GM12878 (cell line): ENCODE data around the gene COL21A1. TPM values are rescaled to one million over a fixed set of nuclear protein-coding genes. Genes with fewer than 3 reads are reported as not detected.

Experiments used
- ATAC-seq: fragments of 200-7000 bp; cut with Tn5 transposase; 3 replicates; pipeline ENCODE4 v1.9.1; 2020; ENCODE audit warnings: mild to moderate bottlenecking, moderate library complexity
- BruUV-seq: library from RNA; stranded (reverse); fragments of 400-500 nt; replicated peaks from 2 replicates; lab custom pipeline; 2021; lab: Mats Ljungman, UMichigan
- CTCF ChIA-PET: fragments of 300-600 bp; sonication (Branson Sonifier 250); formaldehyde crosslinking; extraction: SDS; loops from one replicate; lab custom pipeline; 2021; ENCODE audit warnings: inconsistent platforms; lab: Yijun Ruan, JAX
- POLR2A ChIA-PET: fragments of 350-600 bp; formaldehyde crosslinking; extraction: SDS; loops from one replicate; lab custom pipeline; 2021; ENCODE audit warnings: inconsistent platforms; lab: Charles Lee
- RAD21 ChIA-PET: fragments of 300-600 bp; sonication (Branson Sonifier 250); formaldehyde crosslinking; loops from one replicate; lab custom pipeline; 2023; ENCODE audit warnings: antibody characterized with exemption; ENCODE audit not compliant: unreplicated experiment; lab: Charles Lee
- SMC1A ChIA-PET: fragments of 300-600 bp; sonication (Branson Sonifier 250); formaldehyde crosslinking; loops from one replicate; lab custom pipeline; 2023; ENCODE audit not compliant: unreplicated experiment, uncharacterized antibody; lab: Charles Lee
- DNase-seq: peaks from one replicate; pipeline ENCODE4 v3.0.0-alpha.2; 2011; ENCODE audit warnings: low read depth, low spot score
- FAIRE-seq: peaks from 3 replicates; lab custom pipeline; 2011; peaks lifted over from hg19 to GRCh38; lab: Jason Lieb, UNC
- H2AFZ ChIP-seq: 2 replicates; pipeline ENCODE4 v1.6.0; 2011; ENCODE audit warnings: low read depth, low read length, control low read depth; ENCODE audit not compliant: control insufficient read depth
- H3K27ac ChIP-seq: 2 replicates; pipeline ENCODE4 v1.5.1; 2011; ENCODE audit warnings: control low read depth; ENCODE audit not compliant: control insufficient read depth, insufficient read depth
- H3K27me3 ChIP-seq, 2 experiments: replicated peaks in 1 of 2; 2 replicates each; pipeline versions ENCODE4 v1.6.0 to v1.6.1; 2011; ENCODE audit warnings: low read length in 1 of 2; ENCODE audit not compliant: control insufficient read depth in 2 of 2, insufficient read depth in 2 of 2
- H3K36me3 ChIP-seq, 2 experiments: 2 replicates each; pipeline ENCODE4 v1.5.1; 2011; ENCODE audit warnings: low read length in 1 of 2; ENCODE audit not compliant: control insufficient read depth in 2 of 2, insufficient read depth in 2 of 2
- H3K4me1 ChIP-seq: 2 replicates; pipeline ENCODE4 v1.6.1; 2011; ENCODE audit warnings: mild to moderate bottlenecking, low read length, moderate library complexity, mixed read lengths; ENCODE audit not compliant: control insufficient read depth, insufficient read depth
- H3K4me2 ChIP-seq: 2 replicates; pipeline ENCODE4 v1.6.0; 2011; ENCODE audit warnings: control low read depth; ENCODE audit not compliant: control insufficient read depth, insufficient read depth
- H3K4me3 ChIP-seq: fragments of 200-600 bp; sonication (generic); 2 replicates; pipeline ENCODE4 v1.5.1; 2016
- H3K79me2 ChIP-seq: 2 replicates; pipeline ENCODE4 v1.6.0; 2011; ENCODE audit warnings: low read length; ENCODE audit not compliant: control insufficient read depth, insufficient read depth
- H3K9ac ChIP-seq: 2 replicates; pipeline ENCODE4 v1.8.0; 2011; ENCODE audit warnings: low read length, control low read depth, mixed read lengths; ENCODE audit not compliant: control insufficient read depth, insufficient read depth
- H3K9me3 ChIP-seq: replicated peaks from 3 replicates; pipeline ENCODE4 v1.5.1; 2011; ENCODE audit warnings: mild to moderate bottlenecking, low read length; ENCODE audit not compliant: control insufficient read depth, insufficient read depth
- H4K20me1 ChIP-seq: 2 replicates; pipeline ENCODE4 v1.6.0; 2011; ENCODE audit not compliant: control insufficient read depth, insufficient read depth
- FOXK2 ChIP-seq: fragments of 450-650 bp; IDR thresholded peaks from 2 replicates; pipeline ENCODE4 v1.6.1; 2017; ENCODE audit warnings: mild to moderate bottlenecking, moderate library complexity
- IKZF1 ChIP-seq: fragments of 450-650 bp; conservative IDR thresholded peaks from 2 replicates; pipeline ENCODE4 v1.6.1; 2017; ENCODE audit warnings: antibody characterized with exemption, mild to moderate bottlenecking
- IRF4 ChIP-seq: IDR thresholded peaks from 2 replicates; pipeline ENCODE4 v1.6.1; 2011; ENCODE audit warnings: low read depth, low read length
- JUND ChIP-seq: IDR thresholded peaks from 2 replicates; pipeline ENCODE4 v1.6.1; 2012; ENCODE audit warnings: low read depth, mild to moderate bottlenecking, low read length, improper control_type of control experiment, moderate library complexity
- LARP7 ChIP-seq: fragments of 450-650 bp; IDR thresholded peaks from 2 replicates; pipeline ENCODE4 v1.6.1; 2017; ENCODE audit warnings: mild to moderate bottlenecking
- MYC ChIP-seq: IDR thresholded peaks from 2 replicates; pipeline ENCODE4 v1.6.1; 2011; ENCODE audit warnings: mild to moderate bottlenecking, low read length, moderate library complexity, inconsistent platforms; ENCODE audit not compliant: insufficient read depth, insufficient replicate concordance, insufficient read length, severe bottlenecking
- NR2C2 ChIP-seq: IDR thresholded peaks from 2 replicates; pipeline ENCODE4 v1.6.1; 2011; ENCODE audit warnings: borderline replicate concordance, low read depth; ENCODE audit not compliant: control insufficient read depth, insufficient read length
- PAX8 ChIP-seq: fragments of 450-650 bp; IDR thresholded peaks from 2 replicates; pipeline ENCODE4 v1.6.1; 2017; ENCODE audit warnings: mild to moderate bottlenecking, moderate library complexity
- TARDBP ChIP-seq: IDR thresholded peaks from 2 replicates; pipeline ENCODE4 v1.6.1; 2016; ENCODE audit warnings: borderline replicate concordance
- ZNF24 ChIP-seq: fragments of 450-650 bp; IDR thresholded peaks from 2 replicates; pipeline ENCODE4 v1.6.1; 2017; ENCODE audit warnings: antibody characterized with exemption, mild to moderate bottlenecking
- ZNF274 ChIP-seq: IDR thresholded peaks from one replicate; pipeline ENCODE4 v1.8.0; 2011; ENCODE audit not compliant: insufficient read length, insufficient read depth
- ZNF384 ChIP-seq: IDR thresholded peaks from 2 replicates; pipeline ENCODE4 v1.6.1; 2012; ENCODE audit warnings: low read depth, mild to moderate bottlenecking, low read length, improper control_type of control experiment, borderline replicate concordance
- WGBS: methylation state at CpG from one replicate; pipeline ENCODE4 v1.1.6; 2016; ENCODE audit warnings: low lambda C conversion rate; ENCODE audit not compliant: insufficient replicate concordance, insufficient coverage; ENCODE audit errors: missing lambda C conversion rate; 5-methylcytosine and 5-hydroxymethylcytosine counted together
- in situ Hi-C: fragments of 300-500 bp; cut with MboI; formaldehyde crosslinking; loops from 9 replicates; pipeline ENCODE4 v1.14.3; 2018; ENCODE audit warnings: mixed read lengths
- intact Hi-C: fragments of 100-400 bp; cut with micrococcal nuclease; formaldehyde crosslinking; loops from one replicate; pipeline ENCODE4 v1.14.2; 2022; ENCODE audit not compliant: unreplicated experiment
- polyA plus RNA-seq, 11 experiments: library from polyadenylated mRNA; depleted of rRNA in 4 of 11; unstranded in 6 of 11; stranded (reverse) in 5 of 11; fragments of >200 nt; fragmentation: Nextera tagmentation in 4 of 11; fragmentation: Illumina TruSeq in 1 of 11; extraction: Ambion mirVana in 4 of 11; extraction: Trizol in 1 of 11; gene quantifications; 1 replicate in 1 of 11; 2 replicates in 10 of 11; pipeline versions ENCODE4 v1.2.1 to v1.2.3, GENCODE V29; 2011 to 2016; ENCODE audit warnings: inconsistent platforms in 2 of 11, missing spikeins in 2 of 11, low read depth in 1 of 11
- total RNA-seq, 4 experiments: library from RNA; depleted of rRNA in 3 of 4; stranded (reverse); fragments of >200 nt in 3 of 4; fragmentation: Illumina TruSeq in 1 of 4; extraction: Trizol in 1 of 4; gene quantifications; 2 replicates each; pipeline versions ENCODE4 v1.2.1 to v1.2.3, GENCODE V29; 2013 to 2021
- TF ChIP-seq, protein P1 (sequence below): fragments of 450-650 bp; IDR thresholded peaks from 2 replicates; pipeline ENCODE4 v1.6.1; 2018; ENCODE audit warnings: mild to moderate bottlenecking, low read depth, moderate library complexity; ENCODE audit not compliant: partially characterized antibody
- TF ChIP-seq, protein P2 (sequence below): IDR thresholded peaks from 2 replicates; pipeline ENCODE4 v1.6.1; 2011; ENCODE audit warnings: borderline replicate concordance, low read depth, mild to moderate bottlenecking, moderate library complexity, low read length; ENCODE audit not compliant: insufficient read depth, poor library complexity, severe bottlenecking

Gene COL21A1
- total and polyA plus RNA-seq, 10 of the 15 experiments (the other 5 are each of a cell fraction or from before 2014, with no cell fraction given) = 0.10 TPM; not detected in 9

DNA sequence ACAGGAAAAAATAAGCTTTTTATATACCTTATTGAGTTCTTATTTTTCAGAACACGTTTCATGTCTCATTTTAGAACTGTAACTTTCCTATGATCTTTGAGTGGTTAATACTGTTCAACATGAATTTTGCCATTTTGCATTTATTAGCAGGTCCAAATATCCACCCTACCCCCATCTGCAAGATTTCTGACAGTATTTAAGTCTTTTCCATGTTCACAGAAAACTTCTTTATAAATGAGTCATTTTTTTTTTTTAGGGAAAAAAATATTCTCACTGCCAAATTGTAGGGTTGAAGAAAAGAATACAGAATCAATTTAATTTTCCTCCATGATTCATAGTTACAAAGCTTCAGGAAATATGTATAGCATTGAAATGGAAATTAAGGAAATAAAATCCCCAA, 101.8 kb downstream of the COL21A1 start:
- Histone ChIP-seq H3K36me3 (no peaks in the 10 kb centered on the region), H3K79me2 (no peaks in the 10 kb centered on the region), H2AFZ (no peak overlapping the region), H3K4me3 (no peak overlapping the region), H3K27me3 (no peaks in the 10 kb centered on the region), H3K27ac (no peak overlapping the region), H4K20me1 (no peaks in the 10 kb centered on the region), H3K4me1 (no peaks in the 10 kb centered on the region), H3K4me2 (no peak overlapping the region), H3K9me3 (no peaks in the 10 kb centered on the region), H3K9ac (no peak overlapping the region)
- ATAC-seq (no peak), FAIRE-seq (no peak), DNase-seq (no peak)
- WGBS = 0% methylated on average over 1 of the region's 1 CpG
- POLR2A ChIA-PET = no interaction called here
- no TSS peak for BruUV-seq
- CTCF ChIA-PET = no interaction called here
- SMC1A ChIA-PET = no interaction called here
- in situ Hi-C loops = no loop called here
- RAD21 ChIA-PET = no interaction called here
- TF ChIP-seq IKZF1 (no peak), NR2C2 (no peak)
- intact Hi-C loops = no loop called here

DNA sequence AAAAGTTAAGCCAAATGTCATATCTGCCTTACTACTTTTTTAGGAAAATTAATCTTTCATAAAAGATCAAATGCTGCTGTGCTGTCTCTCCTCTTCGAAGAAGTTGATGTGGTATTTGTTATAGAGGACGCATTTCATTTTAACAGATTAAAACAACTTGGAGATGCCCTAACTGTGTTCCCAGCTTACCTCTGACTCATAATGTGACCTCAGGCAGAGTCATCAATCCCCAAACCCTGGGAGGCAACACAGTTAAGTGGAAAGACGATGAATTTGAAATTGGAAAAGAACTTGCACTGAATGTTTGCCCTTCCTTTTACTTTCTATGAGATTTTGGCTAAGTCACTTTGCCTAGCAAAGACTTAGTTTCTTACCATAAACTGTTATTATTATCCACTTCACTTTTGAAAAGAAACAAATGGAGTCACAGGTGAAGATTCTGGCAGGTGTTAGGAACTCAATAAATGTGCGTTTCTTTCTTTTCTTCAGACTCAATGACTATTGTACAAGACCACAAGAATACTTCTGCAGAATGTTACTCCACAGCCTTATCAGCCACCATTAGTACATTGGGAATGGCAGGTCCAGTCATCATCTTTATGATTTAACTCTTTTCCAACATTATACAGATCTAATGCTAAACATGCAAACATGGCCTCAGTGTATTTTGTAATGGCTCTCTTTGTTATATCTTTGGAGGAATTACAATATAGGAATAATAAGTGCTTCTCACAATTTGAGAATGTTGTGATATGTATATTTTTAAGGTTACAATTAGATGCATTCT, 102.6 kb downstream of the COL21A1 start:
- SMC1A ChIA-PET = no interaction called here
- no peaks in the 10 kb centered on the region for H4K20me1 ChIP-seq
- H3K27ac ChIP-seq = no peak overlapping the region
- CTCF ChIA-PET = no interaction called here
- H3K9me3 ChIP-seq = no peaks in the 10 kb centered on the region
- no peak overlapping the region for H3K4me3 ChIP-seq
- POLR2A ChIA-PET = no interaction called here
- H3K9ac ChIP-seq = no peak overlapping the region
- ATAC-seq = no peak
- DNase-seq = no peak
- BruUV-seq = no TSS peak
- H3K27me3 ChIP-seq = no peaks in the 10 kb centered on the region
- no peak for FAIRE-seq
- 40% methylated on average over 4 of the region's 4 CpGs for WGBS
- in situ Hi-C loops = no loop called here
- H3K36me3 ChIP-seq = no peaks in the 10 kb centered on the region
- H2AFZ ChIP-seq = no peak overlapping the region
- no peak overlapping the region for H3K4me2 ChIP-seq
- no peaks in the 10 kb centered on the region for H3K79me2 ChIP-seq
- intact Hi-C loops = no loop called here
- H3K4me1 ChIP-seq = no peaks in the 10 kb centered on the region
- RAD21 ChIA-PET = no interaction called here
- TF ChIP-seq JUND (no peak), ZNF24 (no peak), LARP7 (no peak), IRF4 (no peak), TARDBP (no peak), FOXK2 (no peak), MYC (no peak), ZNF274 (no peak), ZNF384 (no peak), PAX8 (no peak)
- TF ChIP-seq, protein P1, sequence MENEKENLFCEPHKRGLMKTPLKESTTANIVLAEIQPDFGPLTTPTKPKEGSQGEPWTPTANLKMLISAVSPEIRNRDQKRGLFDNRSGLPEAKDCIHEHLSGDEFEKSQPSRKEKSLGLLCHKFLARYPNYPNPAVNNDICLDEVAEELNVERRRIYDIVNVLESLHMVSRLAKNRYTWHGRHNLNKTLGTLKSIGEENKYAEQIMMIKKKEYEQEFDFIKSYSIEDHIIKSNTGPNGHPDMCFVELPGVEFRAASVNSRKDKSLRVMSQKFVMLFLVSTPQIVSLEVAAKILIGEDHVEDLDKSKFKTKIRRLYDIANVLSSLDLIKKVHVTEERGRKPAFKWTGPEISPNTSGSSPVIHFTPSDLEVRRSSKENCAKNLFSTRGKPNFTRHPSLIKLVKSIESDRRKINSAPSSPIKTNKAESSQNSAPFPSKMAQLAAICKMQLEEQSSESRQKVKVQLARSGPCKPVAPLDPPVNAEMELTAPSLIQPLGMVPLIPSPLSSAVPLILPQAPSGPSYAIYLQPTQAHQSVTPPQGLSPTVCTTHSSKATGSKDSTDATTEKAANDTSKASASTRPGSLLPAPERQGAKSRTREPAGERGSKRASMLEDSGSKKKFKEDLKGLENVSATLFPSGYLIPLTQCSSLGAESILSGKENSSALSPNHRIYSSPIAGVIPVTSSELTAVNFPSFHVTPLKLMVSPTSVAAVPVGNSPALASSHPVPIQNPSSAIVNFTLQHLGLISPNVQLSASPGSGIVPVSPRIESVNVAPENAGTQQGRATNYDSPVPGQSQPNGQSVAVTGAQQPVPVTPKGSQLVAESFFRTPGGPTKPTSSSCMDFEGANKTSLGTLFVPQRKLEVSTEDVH = no peak
- TF ChIP-seq, protein P2, sequence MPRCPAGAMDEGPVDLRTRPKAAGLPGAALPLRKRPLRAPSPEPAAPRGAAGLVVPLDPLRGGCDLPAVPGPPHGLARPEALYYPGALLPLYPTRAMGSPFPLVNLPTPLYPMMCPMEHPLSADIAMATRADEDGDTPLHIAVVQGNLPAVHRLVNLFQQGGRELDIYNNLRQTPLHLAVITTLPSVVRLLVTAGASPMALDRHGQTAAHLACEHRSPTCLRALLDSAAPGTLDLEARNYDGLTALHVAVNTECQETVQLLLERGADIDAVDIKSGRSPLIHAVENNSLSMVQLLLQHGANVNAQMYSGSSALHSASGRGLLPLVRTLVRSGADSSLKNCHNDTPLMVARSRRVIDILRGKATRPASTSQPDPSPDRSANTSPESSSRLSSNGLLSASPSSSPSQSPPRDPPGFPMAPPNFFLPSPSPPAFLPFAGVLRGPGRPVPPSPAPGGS = no peak
